AG04449 (cell line): ENCODE measurements around the gene LHFPL3.
A peak's percentile ranks its signal among the peaks of the same experiment; 100 is the strongest.

ENCODE experiments used
- CTCF ChIA-PET: fragments of 350-600 bp; formaldehyde crosslinking; extraction: SDS; loops from one replicate; lab custom pipeline; 2021; ENCODE audit warnings: antibody characterized with exemption; lab: Yijun Ruan, JAX
- POLR2A ChIA-PET: fragments of 400-600, 350-600 bp; formaldehyde crosslinking; extraction: SDS; loops from one replicate; lab custom pipeline; 2020; ENCODE audit warnings: antibody characterized with exemption, inconsistent platforms; lab: Yijun Ruan, JAX
- DNase-seq: peaks from one replicate; pipeline ENCODE4 v3.0.0-alpha.2; 2010; ENCODE audit warnings: low read depth, low spot score
- H3K4me3 ChIP-seq: 2 replicates; pipeline ENCODE4 v1.5.1; 2011; ENCODE audit warnings: low read depth, mild to moderate bottlenecking, control low read depth, low read length
- CTCF ChIP-seq: IDR thresholded peaks from one replicate; pipeline ENCODE4 v1.5.1; 2011; ENCODE audit warnings: mild to moderate bottlenecking, moderate library complexity, low read length, control low read depth, inconsistent platforms; ENCODE audit not compliant: insufficient read depth; ENCODE audit errors: missing control alignments

Gene LHFPL3

GRCh38 chr7:104848138-104848990 lies 520.0 kb downstream of the LHFPL3 start:
- no peak overlapping the region for H3K4me3 ChIP-seq
- TF ChIP-seq CTCF, result peak; percentile 78
- ChIA-PET CTCF (interaction anchor here (0.6 to 3.6 kb wide), 20 partner anchors 9 to 1326 kb away, joined by 3 to 49 read pairs (median 5); no protein-coding TSS in a partner anchor), POLR2A (no interaction called here)
- no peak for DNase-seq

- TF ChIP-seq CTCF, result no peak
- no peak for DNase-seq
- H3K4me3 ChIP-seq, result no peak overlapping the region
- ChIA-PET POLR2A (no interaction called here), CTCF (no interaction called here)
Measured at GRCh38 chr7:104850374-104850773, 522.0 kb downstream of the LHFPL3 start.

GRCh38 chr7:104851268-104851667 lies 522.9 kb downstream of the LHFPL3 start:
- no peak for TF ChIP-seq CTCF
- ChIA-PET CTCF (interaction anchor here (0.7 to 2.0 kb wide), 4 partner anchors 8 to 577 kb away, joined by 3 to 5 read pairs (median 4); no protein-coding TSS in a partner anchor), POLR2A (no interaction called here)
- no peak for DNase-seq
- no peak overlapping the region for H3K4me3 ChIP-seq

GRCh38 chr7:104852386-104852785 lies 524.0 kb downstream of the LHFPL3 start:
- CTCF ChIA-PET, result interaction anchor here (1.3 to 2.0 kb wide), 2 partner anchors 8 to 9 kb away, joined by 4 to 5 read pairs; no protein-coding TSS in a partner anchor
- H3K4me3 ChIP-seq, result no peak overlapping the region
- no peak for TF ChIP-seq CTCF
- POLR2A ChIA-PET, result no interaction called here
- DNase-seq, result no peak

- H3K4me3 ChIP-seq, result no peak overlapping the region
- ChIA-PET CTCF (no interaction called here), POLR2A (no interaction called here)
- DNase-seq, result no peak
- no peak for TF ChIP-seq CTCF
Measured at GRCh38 chr7:104855861-104856260, 527.5 kb downstream of the LHFPL3 start.
